T follicular helper cell (primary cell): ENCODE measurements around the gene AKAP11.

Source experiments
- DNase-seq: peaks from one replicate; pipeline ENCODE4 v3.0.0-alpha.2; 2020; ENCODE audit warnings: low read depth

Gene AKAP11

DNA sequence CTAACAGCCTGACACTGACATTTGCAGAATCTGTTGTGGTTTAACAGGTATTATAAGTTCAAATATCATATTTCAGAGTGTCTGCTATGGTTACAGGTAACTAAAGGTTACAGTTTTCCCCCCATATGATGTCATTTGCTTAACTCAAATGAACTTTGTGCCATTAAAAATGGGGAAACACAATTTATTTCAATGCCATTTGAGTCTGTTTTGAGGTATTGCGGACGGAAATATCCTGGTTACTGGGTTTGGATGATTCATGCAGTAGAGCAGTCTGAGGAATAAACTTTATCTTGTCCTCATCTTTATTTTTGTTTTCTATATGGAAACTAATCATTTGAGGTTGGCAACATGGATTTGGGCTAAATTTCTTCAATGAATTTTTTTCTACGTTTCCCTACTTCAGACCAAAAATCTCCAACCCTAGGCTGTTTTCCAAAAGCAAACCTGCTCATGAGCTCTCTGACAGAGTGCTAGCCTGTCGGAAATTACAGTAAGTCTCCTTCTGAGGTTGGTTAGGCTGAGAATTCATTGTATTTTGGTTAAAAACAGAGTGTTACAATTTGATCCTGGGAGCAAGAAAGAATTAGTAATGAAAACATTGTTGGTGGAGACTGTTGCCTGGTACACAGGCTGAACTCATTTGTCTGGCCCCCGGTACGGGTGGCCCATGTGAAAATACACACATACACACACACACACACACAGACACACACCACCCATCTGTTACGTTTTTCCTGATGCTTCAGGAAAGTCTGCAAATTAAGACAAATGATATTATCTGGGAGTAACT is 66.1 kb downstream of the AKAP11 start:
- no peak for DNase-seq

DNA sequence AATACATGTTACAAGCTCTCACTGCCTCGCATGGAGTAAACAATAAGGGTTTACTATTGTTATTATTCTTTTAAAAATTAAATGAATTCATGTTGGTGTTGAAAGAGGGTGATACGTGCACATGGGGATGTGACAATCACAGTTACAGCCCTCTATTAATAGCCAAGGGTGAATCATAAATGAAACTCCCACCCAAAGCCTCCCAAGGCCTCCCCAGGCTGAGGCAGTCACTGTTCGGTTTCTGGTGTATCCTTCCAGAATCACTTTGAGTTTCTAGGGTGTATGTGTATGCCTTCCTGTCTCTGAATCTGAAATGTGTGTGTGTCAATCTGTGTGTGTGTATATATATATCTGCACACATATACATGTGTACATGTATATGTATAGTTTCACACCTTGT is 73.4 kb downstream of the AKAP11 start:
- no peak for DNase-seq

DNA sequence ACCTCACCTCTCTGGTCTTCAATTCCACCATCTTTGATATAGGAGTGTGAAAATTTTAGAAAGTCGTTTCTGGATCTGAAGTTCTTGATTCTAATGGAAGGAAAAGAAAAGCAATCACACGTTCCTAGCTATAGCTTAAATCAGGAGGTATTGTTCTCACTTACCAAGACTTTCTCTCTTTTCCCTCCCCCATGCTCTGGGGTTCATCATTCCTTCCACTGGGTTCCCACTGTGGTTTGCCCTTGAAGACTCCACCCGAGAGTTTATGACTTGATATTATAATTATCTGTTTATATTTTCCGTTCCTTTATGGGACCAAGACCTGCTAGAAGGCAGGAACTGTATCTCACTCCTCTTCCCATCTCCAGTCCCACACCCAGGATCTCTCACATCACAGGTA is 76.6 kb downstream of the AKAP11 start:
- no peak for DNase-seq

DNA sequence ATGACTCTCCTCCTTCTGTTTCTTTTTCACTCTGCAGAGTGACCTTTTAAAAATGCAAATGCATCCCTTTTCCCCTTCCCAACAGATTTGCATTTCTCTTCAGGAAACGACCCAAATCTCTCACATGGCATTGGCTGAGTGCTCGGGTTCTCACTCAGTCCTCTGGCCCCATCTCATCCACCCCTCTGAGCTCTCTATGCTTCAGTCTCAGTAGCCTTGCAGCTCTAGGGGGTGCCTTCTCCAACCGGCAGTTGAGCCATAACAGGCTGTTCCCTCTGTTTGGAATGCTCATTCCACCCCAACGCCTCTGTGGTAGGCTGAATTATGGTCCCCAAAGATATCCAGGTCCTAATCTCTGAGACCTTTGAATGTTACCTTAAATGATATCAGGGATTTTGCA is 78.2 kb downstream of the AKAP11 start:
- DNase-seq = no peak

DNA sequence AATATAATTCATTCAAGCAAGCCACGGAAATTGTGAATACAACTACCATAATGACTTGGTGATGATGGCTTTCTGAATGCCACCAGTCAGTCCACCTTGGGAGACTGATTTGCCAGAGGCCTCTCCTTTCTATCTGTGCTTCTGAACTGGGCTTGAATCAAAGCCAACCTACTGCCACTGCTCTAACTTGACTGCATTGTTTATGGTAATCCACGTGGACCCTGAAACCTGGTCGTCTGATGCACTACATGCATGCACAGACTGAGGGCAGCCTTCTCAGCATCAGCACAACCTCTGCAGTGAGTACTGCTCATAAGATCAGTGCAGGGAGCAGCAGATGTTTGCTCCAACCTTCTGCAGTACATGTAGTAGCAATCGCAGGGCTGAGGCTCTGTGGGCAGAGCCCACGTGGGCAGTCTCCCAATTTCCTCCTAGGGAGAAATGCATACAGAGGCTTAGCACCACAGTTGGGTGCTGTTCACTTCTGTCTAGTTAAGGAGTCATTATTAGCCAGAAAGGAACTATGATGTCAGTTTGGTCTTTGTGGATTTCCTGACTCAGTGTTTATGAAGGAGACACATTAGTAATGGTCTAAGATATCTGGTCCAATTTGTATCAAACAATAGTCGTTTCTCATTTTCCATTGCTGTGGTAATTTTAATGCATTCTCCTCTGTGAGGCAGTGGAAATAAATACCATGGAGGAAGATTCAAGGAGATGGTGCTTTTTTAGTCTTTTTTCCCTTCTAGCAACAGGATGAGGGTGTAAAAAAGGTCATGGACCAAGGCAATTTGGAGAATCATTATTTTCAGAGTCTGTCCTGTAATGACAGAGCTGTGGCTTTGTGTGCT is 82.5 kb downstream of the AKAP11 start:
- DNase-seq = peak; percentile 10

DNA sequence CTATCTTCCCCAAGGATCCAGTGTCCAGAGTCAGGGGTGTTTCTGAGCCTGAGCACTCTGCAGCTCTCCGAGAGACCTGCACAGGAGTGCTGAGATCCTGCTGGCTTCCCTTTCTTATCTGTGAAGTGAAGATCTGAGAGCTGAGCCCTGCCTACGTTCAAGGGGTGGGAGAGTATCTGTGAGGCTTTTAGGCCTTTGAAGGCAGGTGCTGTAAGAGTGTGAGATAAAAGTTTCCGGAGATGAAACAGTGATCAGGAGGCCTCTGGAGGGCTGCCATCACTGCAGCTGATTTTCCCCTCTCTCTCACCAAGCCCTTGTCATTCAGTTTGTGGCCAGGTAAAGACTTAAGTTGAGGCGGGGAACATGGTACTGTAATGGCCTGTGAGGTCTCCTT is 83.1 kb downstream of the AKAP11 start:
- DNase-seq = peak; percentile 45

DNA sequence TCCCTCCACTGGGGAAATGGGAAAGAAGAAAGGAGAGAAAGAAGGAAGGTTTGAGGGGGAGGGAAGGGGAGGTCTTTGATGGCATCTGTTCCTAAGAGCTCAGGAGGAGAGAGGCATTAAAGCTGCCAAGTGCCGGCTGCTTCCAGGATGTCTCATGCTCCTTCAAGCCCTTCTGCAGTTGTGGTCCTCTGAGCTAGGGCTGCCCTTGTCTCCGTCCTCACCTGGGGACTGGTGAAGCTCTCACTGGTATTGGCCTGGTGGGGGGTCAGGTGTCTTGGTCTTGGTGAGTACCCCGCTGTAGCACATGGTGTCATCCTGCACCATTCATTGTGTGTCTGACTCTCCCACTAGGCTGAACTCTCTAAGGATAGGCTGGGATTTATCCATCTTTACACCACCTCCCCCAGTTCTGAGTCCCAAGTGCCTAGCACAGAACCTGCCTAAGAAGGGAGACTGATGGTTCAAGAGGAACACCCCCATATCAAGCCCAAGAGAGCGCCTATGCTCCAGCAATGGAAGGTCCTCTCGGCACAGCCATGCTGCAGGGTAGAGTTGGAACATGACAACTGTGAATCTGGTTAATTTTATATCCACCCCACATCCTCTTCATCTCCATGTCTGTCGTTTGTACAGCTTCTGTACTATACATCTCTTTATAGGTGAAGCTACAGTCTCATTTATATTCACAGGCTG is 83.7 kb downstream of the AKAP11 start:
- no peak for DNase-seq

DNA sequence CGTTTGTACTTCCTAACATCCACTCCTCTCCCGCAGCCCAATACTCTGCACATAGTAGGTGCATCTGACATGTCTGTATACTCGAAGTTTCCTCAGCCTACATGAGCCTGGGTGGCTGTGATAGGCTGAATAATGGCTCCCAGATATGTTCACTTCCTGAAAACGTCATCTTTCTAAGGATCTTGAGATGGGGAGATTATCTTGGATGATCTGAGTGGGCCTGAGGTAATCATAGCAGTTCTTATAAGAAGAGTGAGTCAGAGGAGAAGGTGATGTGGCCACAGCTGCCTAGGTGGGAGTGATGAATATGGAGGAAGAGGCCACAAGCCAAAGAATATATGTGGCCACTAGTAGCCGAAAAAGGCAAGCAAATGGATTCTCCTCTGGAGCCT is 84.2 kb downstream of the AKAP11 start:
- no peak for DNase-seq

DNA sequence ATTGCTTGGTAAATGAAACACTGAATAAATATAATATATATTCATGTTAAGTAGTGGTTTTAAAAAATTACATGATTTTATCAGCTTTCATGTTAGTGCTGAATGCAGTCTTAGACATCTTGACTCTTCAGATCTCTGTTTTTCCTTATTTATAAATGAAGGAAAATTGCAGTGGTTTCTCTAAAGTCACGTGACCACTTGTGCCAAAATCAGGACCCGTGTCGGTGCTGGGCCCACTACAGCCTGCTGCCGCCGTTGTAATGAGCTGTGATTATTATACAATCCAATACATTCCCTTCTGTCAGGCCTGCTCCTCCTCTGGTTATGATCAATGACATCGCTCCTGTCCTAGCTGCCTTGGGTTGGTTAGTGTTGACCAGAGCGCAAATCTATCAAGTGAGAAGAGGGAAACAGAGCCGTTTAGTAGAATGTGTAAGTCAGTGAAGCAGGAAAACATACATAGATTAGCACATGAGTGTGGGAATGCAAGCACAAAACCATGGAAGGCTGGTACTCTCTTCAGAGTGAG is 88.2 kb downstream of the AKAP11 start:
- DNase-seq = no peak

DNA sequence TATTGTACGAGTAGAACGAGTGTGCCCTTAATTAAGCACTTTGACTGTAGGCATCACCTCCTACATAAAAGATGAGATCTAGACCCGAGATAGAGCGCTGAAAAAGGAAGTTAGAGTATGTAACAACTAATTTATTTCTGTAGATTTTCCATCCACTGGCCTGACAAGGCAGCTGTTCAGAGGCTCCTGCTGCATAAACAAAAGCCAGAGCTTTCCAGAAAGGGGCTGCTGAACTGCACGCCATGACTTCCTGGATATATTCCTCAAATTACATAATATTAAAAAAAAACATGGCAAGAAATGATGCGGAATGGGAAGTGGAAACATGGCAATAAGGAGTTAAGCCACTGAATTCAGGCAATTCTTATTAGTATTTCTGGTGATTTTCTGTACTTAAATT is 89.7 kb downstream of the AKAP11 start:
- no peak for DNase-seq

DNA sequence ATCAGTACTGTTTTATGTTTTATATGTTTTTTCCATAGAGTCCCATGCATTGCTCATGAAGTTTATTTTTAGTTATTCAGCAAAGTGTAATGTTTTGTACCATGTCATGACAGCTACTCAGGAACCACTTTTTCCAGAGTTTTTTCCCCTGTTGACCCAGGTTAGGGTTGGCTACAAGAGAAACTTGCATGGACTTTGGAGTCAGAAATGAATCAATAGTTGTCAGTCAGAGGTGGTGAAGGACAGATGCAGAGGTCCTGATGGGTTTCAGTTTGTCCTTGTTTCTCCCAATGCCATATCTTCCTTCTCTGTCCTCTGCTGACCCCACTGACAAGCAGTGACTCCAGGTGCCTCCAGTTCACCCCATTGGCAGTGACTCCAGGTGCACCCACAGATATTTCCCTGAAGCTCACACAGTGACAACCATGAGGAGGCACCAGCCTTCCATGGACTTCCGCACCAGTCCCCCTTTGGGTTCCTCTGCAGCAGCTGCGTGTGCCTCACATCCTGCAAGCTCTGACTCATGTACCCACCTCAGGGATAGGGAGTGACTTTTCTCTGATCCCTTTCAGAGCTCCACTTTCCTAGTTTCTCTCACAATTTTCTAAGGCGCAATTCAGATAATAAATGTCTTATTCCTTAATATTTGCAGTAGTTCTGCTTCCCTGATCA is 92.1 kb downstream of the AKAP11 start:
- no peak for DNase-seq

DNA sequence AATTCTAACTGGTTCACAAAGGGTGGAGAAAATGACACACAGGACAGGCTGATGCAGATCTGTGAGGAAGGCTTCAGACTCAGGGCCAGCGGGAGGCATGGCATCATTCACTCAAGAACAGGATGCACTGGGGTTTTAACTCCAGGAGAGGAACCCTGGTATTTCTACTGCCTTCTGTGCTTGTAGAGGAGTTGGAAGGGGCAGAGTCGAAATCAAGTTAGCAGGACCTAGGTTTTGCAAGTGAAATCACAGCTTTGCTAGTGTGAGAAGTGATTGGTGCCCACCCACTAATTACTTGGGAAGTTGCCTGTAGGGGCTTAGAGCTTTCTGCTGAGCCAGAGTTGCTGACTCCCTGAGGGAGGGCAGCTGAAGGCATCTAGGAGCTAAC is 92.7 kb downstream of the AKAP11 start:
- DNase-seq = no peak

DNA sequence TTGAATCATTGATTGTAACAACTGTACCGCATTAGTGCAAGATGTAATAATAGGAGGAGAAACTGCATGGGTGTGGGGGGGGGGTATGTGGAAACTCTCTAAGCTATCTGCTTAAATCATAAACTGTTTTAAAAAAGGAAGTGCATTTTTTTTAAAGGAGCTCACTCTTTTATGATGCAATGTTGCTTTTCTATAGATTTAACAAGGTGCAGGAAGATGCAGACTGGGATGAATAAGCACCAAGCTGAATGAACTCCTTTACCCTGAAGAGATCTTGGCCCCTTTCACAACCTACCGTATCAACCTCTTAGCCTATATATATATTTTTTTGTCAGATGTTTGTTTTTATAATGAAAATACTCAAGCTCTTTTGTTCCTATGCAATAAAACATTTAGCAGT is 95.9 kb downstream of the AKAP11 start:
- DNase-seq = no peak

DNA sequence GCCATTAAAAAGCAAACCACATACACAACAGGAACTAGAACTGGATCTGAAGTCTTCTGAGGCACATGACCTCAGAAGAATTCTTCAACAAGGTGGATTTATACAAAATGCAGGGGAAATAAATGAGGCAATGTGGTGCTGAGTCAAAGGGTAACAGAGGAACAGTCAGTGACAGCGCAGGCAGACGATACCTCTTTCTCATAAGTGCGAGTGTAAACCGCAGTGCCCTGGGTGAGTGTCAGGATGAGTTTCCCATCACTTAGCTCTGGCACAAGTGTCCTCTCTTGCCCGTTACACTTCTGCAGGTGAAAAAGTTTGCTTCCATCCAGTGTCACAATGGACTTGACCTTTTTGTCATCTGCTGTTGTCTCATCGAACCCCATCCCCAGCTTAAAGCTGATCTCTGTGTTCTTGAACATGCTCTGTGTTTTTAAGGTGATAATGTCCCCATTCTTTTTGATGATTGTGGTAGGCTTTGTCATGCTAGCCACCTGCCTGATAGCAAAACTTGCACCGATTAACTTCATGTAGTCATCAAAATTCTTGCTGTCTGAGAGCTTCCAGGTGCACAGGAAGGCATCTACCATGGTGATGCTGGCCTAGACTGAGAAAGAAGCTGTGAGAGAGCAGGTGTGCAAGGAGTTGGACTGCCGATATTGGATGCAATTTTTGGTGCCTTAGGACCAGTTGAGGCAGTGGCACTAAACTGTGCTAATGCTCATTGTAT is 97.3 kb downstream of the AKAP11 start:
- no peak for DNase-seq

DNA sequence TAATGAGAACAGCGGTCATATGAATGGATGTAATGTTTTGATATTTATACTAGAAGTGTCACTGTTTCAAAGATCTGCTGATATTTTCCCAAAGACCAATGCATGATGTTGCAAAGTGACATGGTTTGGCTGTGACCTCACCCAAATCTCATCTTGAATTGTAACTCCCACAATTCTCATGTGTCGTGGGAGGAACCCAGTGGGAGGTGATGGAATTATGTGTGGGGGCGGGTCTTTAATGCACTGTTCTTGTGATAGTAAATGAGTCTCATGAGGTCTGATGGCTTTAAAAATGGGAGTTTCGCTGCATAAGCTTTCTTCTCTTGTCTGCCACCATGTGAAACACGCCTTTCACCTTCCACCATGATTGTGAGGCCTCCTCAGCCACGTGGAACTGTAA is 98.3 kb downstream of the AKAP11 start:
- DNase-seq = no peak
